ENCODE results near the gene ALDH2.
"Not testable (repeated sequence)": the region's sequence is repeated elsewhere in the genome, so short reads cannot be mapped to it uniquely, and the experiment has no call there.

ALDH2 gene

GRCh38 chr12:111791507-111791906 is 24.8 kb downstream of the ALDH2 start:
- no peak for DNase-seq

DNA sequence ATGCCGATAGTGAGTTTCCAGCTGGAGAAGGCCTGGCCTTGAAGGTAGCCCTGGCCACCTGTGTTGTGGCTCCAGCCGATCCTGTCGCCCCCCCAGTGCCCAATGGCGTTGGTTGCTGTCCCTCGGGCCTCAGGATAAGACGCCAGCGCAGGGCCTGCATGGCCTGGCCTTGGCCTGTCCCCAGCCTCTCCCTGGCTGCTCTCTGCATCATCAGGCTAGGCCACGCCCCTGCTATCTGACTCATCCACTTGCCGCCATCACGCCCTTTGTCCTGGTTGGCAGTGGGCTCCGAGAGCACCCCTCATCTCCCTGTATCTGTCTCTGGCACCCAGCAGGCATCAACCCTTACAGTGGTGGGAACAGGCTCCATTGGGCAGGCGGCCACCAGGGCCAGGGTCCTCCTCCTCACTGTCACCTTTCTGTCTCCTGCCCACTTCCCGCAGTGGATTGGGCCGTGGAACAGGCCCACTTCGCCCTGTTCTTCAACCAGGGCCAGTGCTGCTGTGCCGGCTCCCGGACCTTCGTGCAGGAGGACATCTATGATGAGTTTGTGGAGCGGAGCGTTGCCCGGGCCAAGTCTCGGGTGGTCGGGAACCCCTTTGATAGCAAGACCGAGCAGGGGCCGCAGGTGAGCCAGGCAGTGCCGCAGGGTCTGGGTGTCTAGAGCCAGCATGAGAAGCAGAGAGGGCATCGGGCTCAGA is 25.6 kb downstream of the ALDH2 start:
- no peak for DNase-seq

DNA sequence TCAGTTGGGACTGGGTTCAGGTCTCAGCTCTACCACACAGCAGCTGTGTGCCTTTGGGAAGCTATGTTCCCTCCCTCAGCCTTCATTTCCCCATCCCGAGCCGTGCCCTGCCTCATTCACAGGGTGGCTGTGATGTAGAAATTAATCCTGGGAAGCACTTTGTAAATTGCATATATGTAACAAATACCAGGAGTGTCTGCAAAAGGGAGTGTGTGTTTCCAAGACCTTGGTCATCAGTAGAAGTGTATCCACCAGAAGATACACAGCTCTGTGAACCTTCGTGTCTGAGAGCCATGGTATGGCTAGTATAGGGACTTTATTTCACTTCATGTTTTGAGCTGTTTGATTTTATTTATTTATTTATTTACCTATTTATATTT is 26.1 kb downstream of the ALDH2 start:
- DNase-seq, result no peak

- DNase-seq, result no peak
These were observed 31.4 kb downstream of the ALDH2 start for GRCh38 chr12:111798182-111798581.

- no peak for DNase-seq
These were observed 33.0 kb downstream of the ALDH2 start for GRCh38 chr12:111799758-111800157.

DNA sequence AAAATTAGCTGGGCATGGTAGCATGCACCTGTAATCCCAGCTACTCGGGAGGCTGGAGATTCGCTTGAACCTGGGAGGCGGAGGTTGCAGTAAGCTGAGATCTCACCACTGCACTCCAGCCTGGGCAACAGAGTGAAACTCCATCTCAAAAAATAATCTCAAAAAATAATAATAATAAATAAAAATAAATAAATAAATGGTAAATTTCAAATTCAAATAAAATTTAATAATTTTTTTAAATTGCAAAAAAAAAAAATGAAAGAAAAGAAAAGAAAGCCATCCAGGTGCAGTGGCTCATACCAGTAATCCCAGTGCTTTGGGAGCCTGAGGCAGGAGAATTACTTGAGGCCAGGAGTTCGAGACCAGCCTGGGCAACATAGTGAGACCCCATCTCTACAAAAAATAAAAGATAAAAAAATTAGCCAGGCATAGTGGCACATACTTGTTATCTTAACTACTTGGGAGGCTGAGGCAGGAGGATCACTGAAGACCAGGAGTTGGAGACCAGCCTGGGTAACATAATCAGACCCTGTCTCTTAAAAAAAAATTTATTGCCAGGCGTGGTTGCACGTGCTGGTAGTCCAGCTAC is 36.4 kb downstream of the ALDH2 start:
- DNase-seq, result no peak

- no peak for DNase-seq
These were observed 37.1 kb downstream of the ALDH2 start for GRCh38 chr12:111803851-111804250.

DNA sequence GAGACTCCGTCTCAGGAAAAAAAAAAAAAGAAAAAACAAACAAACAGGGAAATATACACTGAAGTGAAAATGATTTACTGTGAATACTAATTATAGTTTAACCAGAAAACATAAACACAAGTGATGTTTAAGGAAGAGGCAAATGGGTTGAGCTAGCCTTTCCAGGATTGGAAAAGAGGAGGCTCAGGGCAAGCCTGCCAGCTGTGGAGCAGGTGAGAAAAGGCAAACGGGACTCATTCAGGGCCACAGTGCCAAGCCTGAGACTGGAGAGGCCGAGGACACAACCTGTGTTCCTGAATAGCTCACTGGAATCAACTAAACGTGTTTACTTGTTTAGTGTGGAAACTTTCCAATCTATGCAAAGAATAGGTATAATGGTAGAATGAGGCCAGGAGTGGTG is 39.6 kb downstream of the ALDH2 start:
- DNase-seq, result no peak

DNA sequence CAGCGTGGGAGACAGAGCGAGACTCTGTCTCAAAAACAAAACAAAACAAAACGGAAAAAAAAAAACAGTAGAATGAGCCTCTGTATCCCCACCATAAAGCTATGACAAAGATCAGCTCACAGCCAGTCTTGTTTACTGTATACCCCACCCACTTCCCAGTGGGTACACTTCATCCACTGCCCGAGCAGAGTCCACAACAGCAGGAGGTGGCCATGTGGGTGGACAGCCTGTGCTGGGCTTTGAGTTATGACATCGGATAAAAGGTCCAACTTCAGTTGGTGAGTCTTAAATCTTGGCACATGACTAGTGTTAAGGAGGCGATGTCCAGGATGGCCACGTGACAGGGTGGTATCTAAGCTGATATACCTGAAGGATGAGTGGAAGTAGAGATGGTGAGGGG is 40.5 kb downstream of the ALDH2 start:
- no peak for DNase-seq

DNA sequence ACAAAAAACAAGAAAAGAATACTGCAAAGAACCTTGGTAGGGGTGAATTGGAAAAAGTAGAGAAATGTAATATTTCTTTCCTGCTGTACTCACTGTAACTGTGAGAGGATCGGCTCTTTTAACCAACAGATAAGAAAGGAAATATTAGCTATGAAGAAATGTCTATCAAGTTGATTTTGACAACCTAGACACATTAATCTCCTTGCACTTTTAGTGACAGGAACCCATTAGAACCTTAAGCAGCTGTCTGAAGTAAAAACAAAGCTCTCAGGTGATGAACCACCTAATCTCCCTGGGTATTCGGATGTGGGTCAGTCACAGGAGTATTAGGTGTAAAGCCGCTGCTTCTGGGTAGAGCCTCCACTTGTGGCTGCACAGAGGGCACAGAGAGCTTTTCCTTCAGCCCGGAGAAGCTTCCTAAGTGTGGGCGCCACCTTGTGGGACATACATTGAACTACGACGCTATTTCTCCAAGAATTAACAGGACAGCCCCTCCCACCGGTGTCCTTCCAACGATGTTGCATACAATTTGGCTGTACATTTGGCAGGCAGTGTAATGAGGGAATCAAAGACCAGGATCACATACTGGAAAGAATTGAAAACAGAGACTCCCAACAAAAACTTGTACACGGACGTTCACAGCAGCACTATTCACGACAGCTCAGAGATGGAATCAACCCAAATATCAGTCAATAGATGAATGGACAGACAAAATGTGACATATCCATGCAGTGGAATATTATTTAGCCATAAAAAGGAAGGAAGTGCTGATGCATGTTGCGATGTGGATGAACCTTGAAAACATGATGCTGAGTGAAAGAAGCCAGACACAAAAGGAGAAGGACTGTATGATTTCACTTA is 46.4 kb downstream of the ALDH2 start:
- peak; percentile 42 for DNase-seq

DNA sequence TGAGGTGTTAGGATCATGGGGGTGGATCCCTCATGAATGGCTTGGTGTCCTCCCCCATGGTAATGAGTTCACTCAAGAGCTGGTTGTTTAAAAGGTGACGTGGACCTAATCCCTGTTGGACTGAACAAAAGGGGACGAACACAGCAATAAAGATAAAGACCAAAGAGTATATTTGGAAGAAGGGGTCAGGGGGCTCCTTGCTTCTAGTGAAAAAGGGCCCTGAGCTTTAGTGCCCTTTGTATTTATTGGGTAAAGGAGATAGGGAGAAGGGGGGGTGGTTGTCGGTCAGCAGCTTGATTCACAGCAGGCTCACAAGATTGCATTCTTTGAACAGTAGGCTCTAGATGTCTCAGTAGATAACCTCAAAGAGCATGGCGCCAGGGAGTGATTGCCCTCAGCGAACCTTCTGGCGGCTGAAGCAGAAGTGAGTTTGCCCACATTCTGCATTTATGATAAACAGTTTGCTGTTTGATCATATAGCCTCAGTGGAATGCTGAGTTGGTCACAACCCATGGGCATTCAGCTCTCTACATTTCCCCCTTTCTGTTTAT is 49.4 kb downstream of the ALDH2 start:
- DNase-seq, result no peak

DNA sequence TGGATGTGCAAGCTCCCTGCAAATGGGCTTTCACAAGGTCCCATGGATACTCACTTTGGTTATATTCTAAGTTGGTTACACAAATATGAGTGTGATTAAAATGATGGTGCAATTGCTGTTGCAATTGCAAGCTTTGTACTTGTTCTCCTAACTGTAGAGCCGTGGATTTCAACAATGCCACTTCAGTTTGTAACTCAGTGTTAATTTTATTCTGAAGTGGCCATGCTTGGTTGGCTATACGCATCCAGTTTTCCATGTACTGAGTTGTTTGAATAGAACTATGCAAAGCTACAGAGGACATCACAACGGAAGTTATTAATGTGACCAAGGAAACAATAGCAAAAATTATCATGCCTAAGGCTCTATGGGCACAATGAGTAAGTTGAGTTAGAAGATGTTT is 50.2 kb downstream of the ALDH2 start:
- not testable (repeated sequence) for DNase-seq

GRCh38 chr12:111818340-111818739 is 51.6 kb downstream of the ALDH2 start:
- no peak for DNase-seq

- DNase-seq, result no peak
These were observed 52.7 kb downstream of the ALDH2 start for GRCh38 chr12:111819191-111820158.

DNA sequence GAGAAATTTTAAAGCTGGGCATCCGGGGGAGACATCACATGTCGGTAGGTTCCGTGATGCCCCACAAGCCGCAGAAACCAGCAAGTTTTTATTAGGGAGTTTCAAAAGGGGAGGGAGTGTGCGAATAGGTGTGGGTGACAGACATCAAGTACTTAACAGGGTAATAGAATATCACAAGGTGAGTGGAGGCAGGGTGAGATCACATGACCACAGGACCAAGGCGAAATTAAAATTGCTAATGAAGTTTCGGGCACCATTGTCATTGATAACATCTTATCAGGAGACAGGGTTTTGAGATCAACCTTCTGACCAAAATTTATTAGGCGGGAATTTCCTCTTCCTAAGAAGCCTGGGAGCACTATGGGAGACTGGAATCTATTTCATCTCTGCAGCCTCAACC is 54.1 kb downstream of the ALDH2 start:
- not testable (repeated sequence) for DNase-seq

- no peak for DNase-seq
These were observed 56.2 kb downstream of the ALDH2 start for GRCh38 chr12:111822886-111823285.

- no peak for DNase-seq
These were observed 57.2 kb downstream of the ALDH2 start for GRCh38 chr12:111823891-111824290.

DNA sequence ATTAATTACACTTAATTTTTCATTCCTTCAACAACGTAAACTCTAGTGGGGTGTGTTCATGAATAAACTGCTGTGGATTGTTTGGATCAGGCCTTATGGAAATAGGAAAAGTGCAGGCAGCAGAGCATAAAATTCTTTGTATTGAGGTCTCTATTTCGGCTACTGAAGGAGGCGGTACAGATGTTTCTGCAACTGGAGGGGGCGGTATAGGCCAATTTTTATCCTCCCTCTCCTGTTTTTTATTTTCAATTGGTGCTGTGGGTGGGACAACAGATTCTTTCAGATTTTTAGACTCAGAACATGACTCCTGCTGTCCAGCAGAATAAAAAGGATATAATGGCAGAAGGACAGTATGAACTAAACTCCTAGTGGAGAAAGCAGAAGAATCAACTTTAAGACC is 57.6 kb downstream of the ALDH2 start:
- not testable (repeated sequence) for DNase-seq

DNA sequence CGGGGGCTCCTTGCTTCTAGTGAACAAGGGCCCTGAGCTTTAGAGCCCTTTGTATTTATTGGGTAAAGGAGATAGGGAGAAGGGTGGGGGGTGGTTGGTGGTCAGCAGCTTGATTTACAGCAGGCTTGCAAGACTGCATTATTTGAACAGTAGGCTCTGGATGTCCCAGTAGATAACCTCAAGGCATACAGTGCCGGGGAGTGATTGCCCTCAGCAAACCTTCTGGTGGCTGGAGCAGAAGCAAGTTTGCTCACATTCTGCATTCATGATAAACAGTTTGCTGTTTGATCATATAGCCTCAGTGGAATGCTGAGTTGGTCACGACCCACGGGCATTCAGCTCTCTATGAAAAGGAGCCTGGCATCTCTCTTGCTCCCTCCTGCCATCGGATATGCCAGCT is 58.8 kb downstream of the ALDH2 start:
- no peak for DNase-seq

- no peak for DNase-seq
These were observed 59.6 kb downstream of the ALDH2 start for GRCh38 chr12:111826316-111826715.

DNA sequence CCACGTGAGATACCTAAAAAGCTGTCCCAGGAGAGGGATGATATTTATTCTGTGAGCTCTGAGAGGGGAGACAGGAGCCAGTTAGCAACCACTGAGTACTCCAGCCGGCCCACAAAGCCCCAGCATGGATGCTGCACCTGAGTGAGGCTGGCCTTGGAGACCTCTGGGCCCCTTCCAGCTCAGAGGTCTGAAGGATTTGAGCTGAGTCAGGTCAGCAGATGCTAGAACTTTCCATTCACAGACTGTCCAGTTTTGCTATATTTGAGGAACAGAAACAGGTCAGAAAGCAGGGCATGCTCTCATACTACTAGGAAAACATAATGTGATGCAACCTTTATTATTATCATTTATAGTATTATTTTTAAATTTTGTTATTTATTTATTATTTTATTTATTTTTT is 60.3 kb downstream of the ALDH2 start:
- DNase-seq, result no peak

GRCh38 chr12:111827907-111828306 is 61.2 kb downstream of the ALDH2 start:
- no peak for DNase-seq

Data from activated effector memory CD4-positive, alpha-beta T cell treated with Interleukin-2 at 50 U/mL for 16 hours (primary cell).